D721Med (cell line): ENCODE data around the gene AKT1S1.

Experiments used
- DNase-seq: peaks from one replicate; pipeline ENCODE4 v3.0.0; 2011; ENCODE audit warnings: low spot score; ENCODE audit not compliant: insufficient read length
- FAIRE-seq: peaks from 2 replicates; lab custom pipeline; 2011; peaks lifted over from hg19 to GRCh38; lab: Jason Lieb, UNC
- CTCF ChIP-seq: IDR thresholded peaks from 2 replicates; pipeline ENCODE4 v1.5.1; 2012; ENCODE audit warnings: mild to moderate bottlenecking, control low read depth; ENCODE audit not compliant: insufficient read depth; ENCODE audit errors: missing control alignments

The AKT1S1 gene

GRCh38 chr19:49904136-49904535, 27.0 kb upstream of the AKT1S1 start:
- FAIRE-seq = no peak
- DNase-seq = no peak
- no peak for TF ChIP-seq CTCF

- FAIRE-seq = no peak
- no peak for DNase-seq
- no peak for TF ChIP-seq CTCF
These were observed 19.9 kb upstream of the AKT1S1 start, which contains the start of gene IL4I1 for GRCh38 chr19:49896863-49897621. IL4I1 (minus strand) TSS chr19:49896887; CDS start chr19:49896160, 727 bp downstream.

GRCh38 chr19:49895566-49896297, 18.6 kb upstream of the AKT1S1 start:
- no peak for TF ChIP-seq CTCF
- FAIRE-seq (no peak), DNase-seq (no peak)

- FAIRE-seq (no peak), DNase-seq (no peak)
- TF ChIP-seq CTCF = no peak
These were observed 17.9 kb upstream of the AKT1S1 start for GRCh38 chr19:49894879-49895565.

GRCh38 chr19:49894011-49894664, 17.0 kb upstream of the AKT1S1 start:
- no peak for TF ChIP-seq CTCF
- DNase-seq (no peak), FAIRE-seq (no peak)

- TF ChIP-seq CTCF = no peak
- DNase-seq = no peak
- FAIRE-seq = no peak
These were observed 15.6 kb upstream of the AKT1S1 start for GRCh38 chr19:49892716-49893115.
